NCI-H2171 treated with DMSO at 0.1 percent for 48 hours (cell line): ENCODE results near the gene PTDSS2.

ENCODE experiments used
- DNase-seq: peaks from one replicate; lab custom pipeline; 2025; lab: John Stamatoyannopoulos, UW

The PTDSS2 gene

GRCh38 chr11:530960-531831 is 81.1 kb downstream of the PTDSS2 start:
- DNase-seq: no peak

GRCh38 chr11:531919-532526 is 81.9 kb downstream of the PTDSS2 start:
- DNase-seq: no peak

- DNase-seq: no peak
These were observed 82.5 kb downstream of the PTDSS2 start for GRCh38 chr11:532527-532985.

GRCh38 chr11:532986-533585 is 83.0 kb downstream of the PTDSS2 start:
- DNase-seq: no peak

GRCh38 chr11:533586-534395 is 83.7 kb downstream of the PTDSS2 start:
- no peak for DNase-seq

GRCh38 chr11:534396-535209 is 84.5 kb downstream of the PTDSS2 start:
- DNase-seq: peak; percentile 6

GRCh38 chr11:535210-535518 is 85.1 kb downstream of the PTDSS2 start:
- no peak for DNase-seq

GRCh38 chr11:535519-536454 is 85.7 kb downstream of the PTDSS2 start, which contains the start of gene HRAS:
HRAS (minus strand) TSS chr11:535576.
- DNase-seq: peak; percentile 70

- DNase-seq: peak; percentile 76
These were observed 87.0 kb downstream of the PTDSS2 start, which contains the start of gene LRRC56 for GRCh38 chr11:536841-537621. LRRC56 (plus strand) TSS chr11:537527; CDS start chr11:540685, 3,158 bp downstream.

- DNase-seq: no peak
These were observed 87.7 kb downstream of the PTDSS2 start for GRCh38 chr11:537622-538430.

GRCh38 chr11:538431-539051 is 88.5 kb downstream of the PTDSS2 start:
- DNase-seq: no peak

- no peak for DNase-seq
These were observed 89.9 kb downstream of the PTDSS2 start for GRCh38 chr11:539971-540481.
